ENCODE data around the gene IFIT1.
"Not testable (repeated sequence)": the region's sequence is repeated elsewhere in the genome, so short reads cannot be mapped to it uniquely, and the experiment has no call there.

Gene IFIT1

GRCh38 chr10:89403043-89403442, 10.6 kb downstream of the IFIT1 start:
- DNase-seq: no peak

DNA sequence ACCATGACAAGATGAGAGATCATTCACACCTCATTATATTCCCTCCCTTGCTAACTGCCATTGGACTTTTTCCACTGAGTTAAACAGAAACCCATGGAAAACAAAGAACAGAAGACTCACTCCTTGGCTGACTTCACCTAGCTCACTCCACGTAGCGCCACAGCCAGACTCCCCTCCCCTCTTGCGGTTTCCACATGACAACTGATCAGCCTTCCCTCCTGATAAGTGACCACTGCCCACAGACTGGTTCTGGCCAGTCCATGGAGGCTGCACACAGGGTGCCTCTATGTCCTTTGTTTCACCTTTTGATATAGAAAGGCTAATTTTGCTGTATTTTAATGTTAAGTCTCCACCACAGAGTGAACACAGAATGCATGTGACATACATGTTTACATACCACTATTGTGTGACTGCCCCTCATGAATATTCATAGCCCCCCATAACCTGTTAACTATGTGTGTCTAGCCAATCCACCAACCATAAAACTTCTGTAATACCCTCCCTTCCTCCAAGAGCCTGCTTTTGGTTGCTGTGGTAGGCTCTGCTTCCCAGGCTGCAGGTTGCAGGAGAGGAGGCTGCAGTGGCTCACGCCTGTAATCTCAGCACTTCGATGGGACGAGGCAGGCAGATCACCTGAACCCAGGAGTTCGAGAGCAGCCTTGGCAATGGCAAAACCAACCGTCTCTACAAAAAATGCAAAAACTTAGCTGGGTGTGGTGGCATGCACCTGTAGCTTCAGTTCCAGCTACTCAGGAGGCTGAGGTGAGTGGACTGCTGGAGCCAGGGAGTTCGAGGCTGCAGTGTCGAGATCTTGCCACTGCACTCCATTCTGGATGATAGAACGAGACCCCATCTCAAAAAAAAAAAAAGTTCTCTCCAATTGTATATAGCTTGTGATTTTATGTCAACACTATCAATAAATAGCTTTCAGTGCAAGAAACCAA, 12.0 kb downstream of the IFIT1 start:
- DNase-seq: no peak

DNA sequence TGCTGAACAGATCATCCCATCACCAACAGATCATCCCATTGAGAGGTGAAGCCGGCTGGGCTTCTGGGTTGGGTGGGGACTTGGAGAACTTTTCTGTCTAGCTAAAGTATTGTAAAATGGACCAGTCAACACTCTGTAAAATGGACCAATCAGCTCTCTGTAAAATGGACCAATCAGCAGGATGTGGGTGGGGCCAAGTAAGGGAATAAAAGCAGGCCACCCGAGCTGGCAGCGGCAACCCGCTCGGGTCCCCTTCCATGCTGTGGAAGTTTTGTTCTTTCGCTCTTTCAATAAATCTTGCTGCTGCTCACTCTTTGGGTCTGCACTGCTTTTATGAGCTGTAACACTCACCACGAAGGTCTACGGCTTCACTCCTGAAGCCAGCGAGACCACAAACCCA, 13.8 kb downstream of the IFIT1 start:
- not testable (repeated sequence) for DNase-seq

GRCh38 chr10:89407792-89408191, 15.4 kb downstream of the IFIT1 start:
- not testable (repeated sequence) for DNase-seq

DNA sequence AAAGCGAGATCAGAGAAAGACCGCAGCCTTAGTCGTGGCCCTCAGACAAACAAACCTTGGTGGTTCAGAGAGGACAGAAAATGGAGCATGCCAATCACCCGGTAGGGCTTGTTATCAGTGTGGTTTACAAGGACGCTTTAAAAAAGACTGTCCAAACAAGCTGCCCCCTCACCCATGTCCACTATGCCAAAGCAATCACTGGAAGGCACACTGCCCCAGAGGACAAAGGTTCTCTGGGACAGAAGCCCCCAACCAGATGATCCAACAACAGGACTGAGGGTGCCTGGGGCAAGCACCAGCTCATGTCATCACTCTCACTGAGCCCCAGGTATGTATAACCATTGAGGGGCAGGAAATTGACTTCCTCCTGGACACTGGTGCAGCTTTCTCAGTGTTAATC, 16.9 kb downstream of the IFIT1 start:
- not testable (repeated sequence) for DNase-seq

- not testable (repeated sequence) for DNase-seq
These were observed 18.1 kb downstream of the IFIT1 start for GRCh38 chr10:89410551-89410950.

DNA sequence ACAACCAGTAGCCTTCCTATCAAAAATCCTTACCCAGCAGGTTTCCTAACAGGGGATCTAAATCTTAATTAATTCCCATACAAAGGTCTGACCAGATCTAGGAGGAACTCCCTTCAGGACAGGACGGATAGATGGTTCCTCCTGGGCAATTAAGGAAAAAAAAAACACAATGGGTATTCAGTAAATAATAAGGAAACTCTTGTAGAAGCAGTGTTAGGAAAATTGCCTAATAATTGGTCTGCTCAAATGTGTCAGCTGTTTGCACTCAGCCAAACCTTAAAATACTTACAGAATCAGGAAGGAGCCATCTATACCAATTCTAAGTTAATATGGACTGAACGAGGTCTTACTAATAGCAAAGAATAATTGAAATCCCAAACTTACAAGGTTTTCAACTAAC, 18.7 kb downstream of the IFIT1 start:
- not testable (repeated sequence) for DNase-seq

DNA sequence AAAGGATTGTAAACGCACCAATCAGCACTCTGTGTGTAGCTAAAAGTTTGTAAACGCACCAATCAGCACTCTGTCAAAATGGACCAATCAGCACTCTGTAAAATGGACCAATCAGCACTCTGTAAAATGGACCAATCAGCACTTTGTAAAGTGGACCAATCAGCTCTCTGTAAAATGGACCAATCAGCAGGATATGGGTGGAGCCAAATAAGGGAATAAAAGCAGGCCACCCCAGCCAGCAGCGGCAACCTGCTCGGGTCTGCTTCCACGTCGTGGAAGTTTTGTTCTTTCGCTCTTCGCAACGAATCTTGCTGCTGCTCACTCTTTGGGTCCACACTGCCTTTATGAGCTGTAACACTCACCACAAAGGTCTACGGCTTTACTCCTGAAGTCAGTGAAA, 19.9 kb downstream of the IFIT1 start:
- DNase-seq: not testable (repeated sequence)

DNA sequence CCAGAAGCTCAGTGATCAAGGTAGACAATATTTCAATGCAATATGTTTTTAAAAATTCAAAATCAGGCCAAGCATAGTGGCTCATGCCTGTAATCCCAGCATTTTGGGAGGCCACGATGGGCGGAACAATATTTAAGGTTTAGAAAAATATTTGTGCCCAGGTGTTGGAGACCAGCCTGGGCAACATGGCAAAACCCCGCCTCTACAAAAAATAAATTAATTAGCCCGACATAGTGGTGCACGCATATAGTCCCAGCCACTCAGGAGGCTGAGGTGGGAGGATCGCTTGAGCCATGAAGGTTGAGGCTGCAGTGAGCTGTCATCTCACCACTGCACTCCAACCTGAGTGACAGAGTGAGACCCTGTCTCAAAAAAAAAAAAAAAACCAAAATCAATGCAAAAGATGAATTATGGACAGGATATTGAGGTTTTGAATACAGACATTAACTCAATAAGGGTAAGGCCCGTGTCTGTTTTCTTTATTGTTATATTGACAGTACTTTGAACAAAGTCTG, 21.0 kb downstream of the IFIT1 start:
- DNase-seq: no peak

- peak; percentile 85 for DNase-seq
These were observed 21.9 kb downstream of the IFIT1 start, which contains the start of gene IFIT5 for GRCh38 chr10:89414146-89414878. IFIT5 (plus strand) TSS chr10:89414568; CDS start chr10:89414799, 231 bp downstream.

GRCh38 chr10:89414879-89415821, 22.7 kb downstream of the IFIT1 start:
- peak; percentile 65 for DNase-seq

DNA sequence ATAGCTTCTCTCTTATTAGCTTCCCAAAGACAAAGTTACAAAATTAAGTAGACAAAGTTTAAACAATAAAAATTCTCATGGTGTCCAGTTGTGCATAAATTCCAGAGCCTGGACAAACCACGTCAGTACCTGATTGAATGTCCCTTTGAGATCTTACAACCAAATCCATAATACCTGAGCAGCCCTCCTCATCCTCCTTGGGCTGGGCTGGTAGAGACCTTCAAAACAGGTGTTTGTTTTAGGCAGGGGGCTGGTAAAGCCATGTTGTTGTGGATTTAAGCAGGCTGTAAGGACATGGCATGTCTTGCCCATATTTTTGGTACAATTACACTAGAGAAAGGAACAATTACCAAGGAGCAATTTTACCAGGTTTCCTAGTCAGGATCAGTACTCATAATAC, 24.0 kb downstream of the IFIT1 start:
- DNase-seq: no peak

GRCh38 chr10:89419548-89419947, 27.1 kb downstream of the IFIT1 start:
- DNase-seq: no peak

- DNase-seq: no peak
These were observed 28.6 kb downstream of the IFIT1 start for GRCh38 chr10:89421018-89421476.

GRCh38 chr10:89425000-89425399, 32.6 kb downstream of the IFIT1 start:
- DNase-seq: no peak

- peak; percentile 66 for DNase-seq
These were observed 33.9 kb downstream of the IFIT1 start for GRCh38 chr10:89426230-89426868.

- DNase-seq: peak; percentile 82
These were observed 35.2 kb downstream of the IFIT1 start for GRCh38 chr10:89427629-89428028.

- DNase-seq: no peak
These were observed 36.5 kb downstream of the IFIT1 start for GRCh38 chr10:89428877-89429276.

DNA sequence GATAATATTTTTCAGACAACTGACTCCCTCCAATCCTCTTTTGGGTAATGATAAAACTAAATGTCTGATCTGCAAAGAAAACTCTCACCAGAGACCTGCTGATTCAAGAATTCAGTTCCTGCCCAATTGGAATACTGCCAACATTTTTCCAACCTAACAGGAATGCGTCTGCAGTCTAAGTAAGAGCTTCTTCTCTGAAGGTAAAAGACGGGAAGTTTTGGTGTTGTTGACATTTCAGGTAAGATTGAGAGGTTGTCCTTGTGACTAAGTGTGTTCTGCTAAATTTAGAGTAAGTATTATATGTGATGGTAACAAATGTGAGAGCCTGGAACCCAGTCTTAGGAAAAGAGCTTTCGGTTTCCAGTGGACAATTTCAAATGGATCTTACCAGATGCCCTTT, 39.6 kb downstream of the IFIT1 start:
- DNase-seq: peak; percentile 69

DNA sequence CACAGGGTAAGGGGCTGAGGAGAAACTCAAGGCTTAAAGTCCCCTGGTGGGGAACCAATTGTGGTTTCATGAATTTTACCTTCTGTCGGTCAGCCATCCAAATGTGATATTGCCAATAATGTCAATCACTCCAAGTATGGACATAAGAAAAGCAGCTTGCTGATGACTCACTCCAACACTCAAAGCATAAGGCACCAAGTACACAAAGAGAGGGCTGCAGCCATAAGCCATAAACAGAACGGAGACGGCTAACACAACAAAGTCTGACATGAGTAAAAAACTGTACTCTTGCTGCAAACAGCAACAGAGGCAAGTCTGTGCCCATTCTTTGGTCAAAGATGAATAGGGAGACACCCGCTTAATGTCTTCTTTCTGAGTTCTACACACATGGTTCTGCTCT, 46.1 kb downstream of the IFIT1 start:
- DNase-seq: no peak

GRCh38 chr10:89440226-89441009, 48.0 kb downstream of the IFIT1 start:
- no peak for DNase-seq

Data from EL (cell line).